KOPT-K1 (cell line): ENCODE data around the gene GMPR.

Source experiments
- H3K27ac ChIP-seq: fragments of 200-600 bp; sonication (generic); 2 replicates; pipeline ENCODE4 v1.5.1; 2016; ENCODE audit warnings: antibody characterized with exemption, mild to moderate bottlenecking, low read depth, low read length; ENCODE audit not compliant: poor library complexity, severe bottlenecking
- H3K36me3 ChIP-seq: fragments of 200-600 bp; sonication (generic); 2 replicates; pipeline ENCODE4 v1.5.1; 2017; ENCODE audit warnings: antibody characterized with exemption, mild to moderate bottlenecking, low read length, moderate library complexity; ENCODE audit not compliant: insufficient read depth
- H3K9me3 ChIP-seq: fragments of 200-600 bp; sonication (generic); 2 replicates; pipeline ENCODE4 v1.5.1; 2017; ENCODE audit warnings: antibody characterized with exemption, low read length, mild to moderate bottlenecking; ENCODE audit not compliant: insufficient read depth, poor library complexity, severe bottlenecking

The GMPR gene

GRCh38 chr6:16329233-16329632, 90.8 kb downstream of the GMPR start:
- Histone ChIP-seq H3K27ac (no peak overlapping the region), H3K9me3 (peaks cover 12% of the 10 kb centered on the region), H3K36me3 (no peaks in the 10 kb centered on the region)

GRCh38 chr6:16331384-16332174, 93.2 kb downstream of the GMPR start:
- Histone ChIP-seq H3K36me3 (no peaks in the 10 kb centered on the region), H3K9me3 (peaks cover 3% of the 10 kb centered on the region), H3K27ac (no peak overlapping the region)

- Histone ChIP-seq H3K9me3 (no peaks in the 10 kb centered on the region), H3K27ac (no peak overlapping the region), H3K36me3 (no peaks in the 10 kb centered on the region)
Observed at GRCh38 chr6:16332175-16332542, 93.8 kb downstream of the GMPR start.

GRCh38 chr6:16333580-16333979, 95.2 kb downstream of the GMPR start:
- Histone ChIP-seq H3K9me3 (no peaks in the 10 kb centered on the region), H3K36me3 (no peaks in the 10 kb centered on the region), H3K27ac (no peak overlapping the region)

GRCh38 chr6:16334671-16335070, 96.3 kb downstream of the GMPR start:
- Histone ChIP-seq H3K36me3 (no peaks in the 10 kb centered on the region), H3K27ac (no peak overlapping the region), H3K9me3 (no peaks in the 10 kb centered on the region)

- Histone ChIP-seq H3K27ac (no peak overlapping the region), H3K36me3 (no peaks in the 10 kb centered on the region), H3K9me3 (no peaks in the 10 kb centered on the region)
Observed at GRCh38 chr6:16335176-16335575, 96.8 kb downstream of the GMPR start.

GRCh38 chr6:16336056-16336818, 97.8 kb downstream of the GMPR start:
- Histone ChIP-seq H3K36me3 (no peaks in the 10 kb centered on the region), H3K9me3 (no peaks in the 10 kb centered on the region), H3K27ac (no peak overlapping the region)

GRCh38 chr6:16336911-16337294, 98.5 kb downstream of the GMPR start:
- H3K36me3 ChIP-seq, result no peaks in the 10 kb centered on the region
- no peak overlapping the region for H3K27ac ChIP-seq
- no peaks in the 10 kb centered on the region for H3K9me3 ChIP-seq

GRCh38 chr6:16337295-16337975, 99.0 kb downstream of the GMPR start:
- no peaks in the 10 kb centered on the region for H3K9me3 ChIP-seq
- no peak overlapping the region for H3K27ac ChIP-seq
- no peaks in the 10 kb centered on the region for H3K36me3 ChIP-seq

- Histone ChIP-seq H3K36me3 (no peaks in the 10 kb centered on the region), H3K27ac (no peak overlapping the region)
Observed at GRCh38 chr6:16338577-16339264, 100.3 kb downstream of the GMPR start.

GRCh38 chr6:16339265-16339587, 100.8 kb downstream of the GMPR start:
- Histone ChIP-seq H3K9me3 (no peaks in the 10 kb centered on the region), H3K36me3 (no peaks in the 10 kb centered on the region), H3K27ac (no peak overlapping the region)

More at GRCh38 chr6:16338577-16339264, 100.3 kb downstream of the GMPR start:
- H3K9me3 ChIP-seq, result no peaks in the 10 kb centered on the region

GRCh38 chr6:16343593-16343992, 105.2 kb downstream of the GMPR start:
- no peaks in the 10 kb centered on the region for H3K9me3 ChIP-seq
- no peaks in the 10 kb centered on the region for H3K36me3 ChIP-seq
- H3K27ac ChIP-seq, result no peak overlapping the region

- H3K27ac ChIP-seq, result no peak overlapping the region
- H3K36me3 ChIP-seq, result no peaks in the 10 kb centered on the region
- H3K9me3 ChIP-seq, result no peaks in the 10 kb centered on the region
Observed at GRCh38 chr6:16344756-16345155, 106.4 kb downstream of the GMPR start.
